ENCODE results near the gene RPS15. TPM values are rescaled to one million over a fixed set of nuclear protein-coding genes. Genes with fewer than 3 reads are reported as not detected.
A peak's percentile ranks its signal among the peaks of the same experiment; 100 is the strongest.
"Not testable (repeated sequence)": the region's sequence is repeated elsewhere in the genome, so short reads cannot be mapped to it uniquely, and the experiment has no call there.

Gene RPS15
- total RNA-seq, 1 donor from 2014 or later = 585 TPM

DNA sequence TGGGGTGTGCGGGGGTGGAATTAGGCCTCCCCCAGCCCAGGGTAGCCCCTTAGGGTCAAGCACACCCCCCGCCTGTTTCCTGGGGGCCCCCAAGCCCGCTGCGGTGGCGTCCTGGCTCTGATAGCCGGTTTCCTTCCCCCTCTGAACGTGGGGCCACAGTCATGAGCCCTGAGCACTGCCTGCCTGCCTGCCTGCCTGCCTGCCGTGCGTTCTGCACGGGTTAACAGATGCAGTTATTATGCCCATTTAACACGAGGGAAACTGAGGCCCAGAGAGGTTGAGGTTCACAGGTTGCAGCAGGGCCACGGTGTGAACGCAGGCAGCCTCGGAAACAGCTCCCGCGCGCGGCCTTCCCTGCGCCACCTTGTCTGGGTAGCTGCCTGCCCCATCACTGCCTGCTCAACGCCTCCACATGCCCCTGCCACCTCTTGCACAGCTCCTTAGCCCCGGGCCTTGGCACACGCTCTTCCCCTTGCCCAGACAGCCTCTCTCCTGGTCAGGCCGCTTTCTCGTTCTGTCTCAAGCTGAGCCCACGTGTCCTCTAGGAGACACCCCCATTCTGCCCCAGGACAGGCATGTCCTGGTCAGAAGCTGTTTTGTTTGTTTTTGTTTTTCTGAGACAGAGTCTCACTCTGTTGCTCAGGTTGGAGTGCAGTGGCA lies 35.7 kb upstream of the RPS15 start:
- no peak for DNase-seq

DNA sequence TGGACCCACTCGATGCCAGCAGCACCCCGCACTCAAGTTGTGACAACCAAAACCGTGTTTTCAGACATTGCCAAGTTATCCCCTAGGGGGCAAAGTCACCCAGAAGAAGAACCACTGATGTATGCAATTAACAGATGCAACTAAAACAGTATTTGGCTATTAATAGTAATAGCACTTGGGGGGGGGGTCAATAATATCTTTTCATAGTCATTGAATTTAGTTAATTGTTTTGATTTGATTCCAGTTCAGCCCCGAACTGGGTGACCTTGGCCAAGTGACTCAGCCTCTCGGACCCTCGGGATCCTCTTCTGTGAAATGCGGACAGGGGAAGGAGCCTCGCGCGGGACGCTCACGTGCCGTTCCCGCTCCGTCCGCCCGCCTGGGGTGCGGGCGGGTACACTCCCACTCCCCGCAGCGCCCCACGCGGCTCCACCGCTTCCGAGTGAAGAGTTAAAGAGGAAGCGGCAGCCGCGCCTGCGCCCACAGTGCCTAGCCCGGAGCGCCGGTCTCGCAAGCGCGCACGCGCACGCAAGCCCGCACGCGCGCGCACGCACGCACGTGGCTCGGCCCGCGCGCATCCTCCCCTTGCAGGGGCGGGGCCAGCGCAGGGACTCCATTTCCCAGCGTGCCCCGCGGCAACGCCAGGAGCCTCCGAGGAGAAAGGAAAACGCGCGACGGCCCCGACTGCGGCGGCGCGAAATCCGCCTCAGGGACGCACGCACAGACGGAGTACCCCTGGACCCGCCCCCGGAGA lies 31.2 kb upstream of the RPS15 start:
- DNase-seq = peak; percentile 100

GRCh38 chr19:1407528-1408299 lies 30.5 kb upstream of the RPS15 start, which contains the start of gene DAZAP1:
Gene DAZAP1, plus strand, starts transcription at chr19:1407586. Its CDS starts 188 bp downstream, at chr19:1407774.
- no peak for DNase-seq

GRCh38 chr19:1408300-1409203 lies 29.6 kb upstream of the RPS15 start:
- peak; percentile 57 for DNase-seq

GRCh38 chr19:1409204-1410005 lies 28.8 kb upstream of the RPS15 start:
- no peak for DNase-seq

- no peak for DNase-seq
Observed at GRCh38 chr19:1410136-1410786, 27.9 kb upstream of the RPS15 start.

DNA sequence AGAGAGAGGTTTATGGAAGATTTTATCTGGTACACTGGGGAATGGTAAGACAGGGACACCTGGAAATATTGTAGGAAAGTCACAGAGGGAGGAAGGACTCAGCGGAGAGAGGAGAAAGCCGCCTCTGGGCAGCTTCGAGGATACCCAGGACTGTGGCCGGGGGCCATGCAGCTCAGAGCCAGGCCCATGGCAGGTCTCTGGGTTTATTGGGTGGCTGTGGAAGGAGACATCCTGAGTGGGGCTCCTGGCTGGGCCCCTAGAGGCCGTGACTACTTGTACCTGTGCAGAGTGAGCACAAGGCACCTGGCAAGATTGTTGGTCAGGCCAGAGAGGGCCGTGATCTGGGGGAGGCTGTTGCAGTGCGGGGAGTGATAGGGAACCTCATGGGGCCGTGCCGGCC lies 27.4 kb upstream of the RPS15 start:
- no peak for DNase-seq

- peak; percentile 67 for DNase-seq
Observed at GRCh38 chr19:1411255-1412191, 26.7 kb upstream of the RPS15 start.

GRCh38 chr19:1412323-1412923 lies 25.8 kb upstream of the RPS15 start:
- no peak for DNase-seq

- DNase-seq = no peak
Observed at GRCh38 chr19:1412995-1413800, 25.0 kb upstream of the RPS15 start.

- no peak for DNase-seq
Observed at GRCh38 chr19:1416014-1416841, 22.0 kb upstream of the RPS15 start.

DNA sequence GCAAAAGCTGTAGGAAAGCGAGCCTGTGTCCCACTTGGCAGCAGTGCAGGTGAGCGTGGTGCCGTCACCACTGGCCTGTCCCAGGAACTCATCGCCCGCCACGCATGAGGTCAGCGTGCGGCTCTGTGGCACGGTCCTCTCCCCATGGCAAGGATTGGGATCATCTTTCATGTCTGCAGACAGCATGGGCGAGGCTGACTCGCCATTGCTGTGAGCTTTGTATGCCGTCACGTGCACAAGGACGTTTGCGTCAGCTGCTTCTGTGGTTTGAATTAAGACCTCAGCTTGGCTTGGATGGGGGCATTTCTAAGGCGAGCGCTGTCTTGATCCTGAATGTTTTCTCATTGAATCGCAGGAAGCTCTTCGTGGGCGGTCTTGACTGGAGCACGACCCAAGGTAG lies 21.1 kb upstream of the RPS15 start:
- no peak for DNase-seq

- no peak for DNase-seq
Observed at GRCh38 chr19:1417681-1418495, 20.3 kb upstream of the RPS15 start.

- no peak for DNase-seq
Observed at GRCh38 chr19:1418496-1418775, 19.8 kb upstream of the RPS15 start.

- no peak for DNase-seq
Observed at GRCh38 chr19:1418951-1419738, 19.1 kb upstream of the RPS15 start.

GRCh38 chr19:1420085-1420484 lies 18.1 kb upstream of the RPS15 start:
- DNase-seq = not testable (repeated sequence)
